SK-N-MC (cell line): ENCODE data around the gene ST6GAL1.

Experiments used
- DNase-seq: peaks from one replicate; pipeline ENCODE4 v3.0.0-alpha.2; 2011; ENCODE audit warnings: low read depth, low spot score
- H3K27ac ChIP-seq: fragments of 200-600 bp; sonication (generic); 2 replicates; pipeline ENCODE4 v1.5.1; 2016; ENCODE audit warnings: mixed run types
- H3K36me3 ChIP-seq: fragments of 200-600 bp; sonication (generic); 2 replicates; pipeline ENCODE4 v1.6.1; 2017; ENCODE audit warnings: antibody characterized with exemption, low read length, mixed read lengths; ENCODE audit not compliant: insufficient read depth
- H3K4me3 ChIP-seq: fragments of 200-600 bp; sonication (generic); 2 replicates; pipeline ENCODE4 v1.5.1; 2016
- H3K9ac ChIP-seq: fragments of 200-600 bp; sonication (generic); 2 replicates; pipeline ENCODE4 v1.8.0; 2017; ENCODE audit warnings: mixed run types, mixed read lengths; ENCODE audit not compliant: insufficient read length
- H3K9me3 ChIP-seq: fragments of 200-600 bp; sonication (generic); 2 replicates; pipeline ENCODE4 v1.6.1; 2017; ENCODE audit warnings: low read depth, mild to moderate bottlenecking, antibody characterized with exemption, low read length, moderate library complexity, mixed read lengths
- EZH2 ChIP-seq: fragments of 200-600 bp; sonication (generic); IDR thresholded peaks from one replicate; pipeline ENCODE4 v1.6.1; 2017; ENCODE audit warnings: antibody characterized with exemption
- FOXP2 ChIP-seq: optimal IDR thresholded peaks from 2 replicates; pipeline ENCODE3; 2011; ENCODE audit warnings: mild to moderate bottlenecking, moderate library complexity; ENCODE audit not compliant: insufficient read depth; ENCODE audit errors: extremely low read length, control extremely low read depth
- POLR2AphosphoS5 ChIP-seq: IDR thresholded peaks from 2 replicates; pipeline ENCODE4 v1.6.1; 2012; ENCODE audit warnings: mild to moderate bottlenecking, low read depth, low read length, borderline replicate concordance

Gene ST6GAL1

DNA sequence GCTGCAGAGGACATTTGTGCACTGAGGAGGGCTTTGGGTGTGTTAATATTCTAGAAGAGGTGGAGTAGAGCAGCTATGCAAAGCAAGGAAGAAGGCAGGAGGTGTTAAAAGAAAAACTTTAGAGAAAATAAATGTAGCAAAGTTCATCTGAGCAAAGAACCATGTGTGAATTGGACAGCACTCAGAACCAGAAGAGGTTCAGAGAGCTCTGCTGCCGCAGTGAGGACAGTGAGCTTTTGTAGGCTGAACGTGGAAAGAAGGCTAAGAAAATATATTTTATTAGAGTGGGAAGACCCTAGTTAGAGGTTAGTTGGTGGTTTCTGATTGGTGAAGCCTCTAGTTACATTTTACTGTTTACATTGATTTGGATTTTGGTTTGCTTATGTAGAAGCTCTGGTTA is 50.7 kb downstream of the ST6GAL1 start:
- no peak overlapping the region for H3K9ac ChIP-seq
- no peak overlapping the region for H3K27ac ChIP-seq
- DNase-seq: no peak
- H3K9me3 ChIP-seq: no peaks in the 10 kb centered on the region
- no peak overlapping the region for H3K4me3 ChIP-seq
- no peak for TF ChIP-seq POLR2AphosphoS5
- no peak for TF ChIP-seq FOXP2
- TF ChIP-seq EZH2: no peak
- H3K36me3 ChIP-seq: no peaks in the 10 kb centered on the region; the same call in 1 of the 2 replicates

DNA sequence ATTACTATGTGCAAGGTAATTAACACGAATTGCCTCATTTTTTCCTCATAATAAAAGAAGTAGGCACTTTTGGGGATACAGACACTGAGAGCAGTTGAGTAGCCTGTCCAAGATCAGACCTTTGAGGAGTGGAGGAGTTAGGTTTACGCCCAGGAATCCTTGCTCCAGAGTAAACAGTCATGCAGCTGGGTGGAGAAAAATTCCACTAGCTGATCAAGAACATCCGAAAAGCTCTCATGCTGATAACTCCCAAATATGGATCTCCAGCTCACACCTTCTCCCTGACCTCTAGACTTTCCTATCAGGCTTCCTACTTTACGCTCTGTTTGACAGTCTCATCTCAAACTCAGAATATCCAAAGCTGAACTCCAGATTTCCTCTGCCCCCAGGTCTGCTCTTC is 53.3 kb downstream of the ST6GAL1 start:
- TF ChIP-seq EZH2: no peak
- TF ChIP-seq FOXP2: no peak
- TF ChIP-seq POLR2AphosphoS5: no peak
- Histone ChIP-seq H3K36me3 (peaks cover 4% of the 10 kb centered on the region), H3K27ac (no peak overlapping the region), H3K9me3 (no peaks in the 10 kb centered on the region), H3K9ac (no peak overlapping the region), H3K4me3 (no peak overlapping the region)
- DNase-seq: no peak

DNA sequence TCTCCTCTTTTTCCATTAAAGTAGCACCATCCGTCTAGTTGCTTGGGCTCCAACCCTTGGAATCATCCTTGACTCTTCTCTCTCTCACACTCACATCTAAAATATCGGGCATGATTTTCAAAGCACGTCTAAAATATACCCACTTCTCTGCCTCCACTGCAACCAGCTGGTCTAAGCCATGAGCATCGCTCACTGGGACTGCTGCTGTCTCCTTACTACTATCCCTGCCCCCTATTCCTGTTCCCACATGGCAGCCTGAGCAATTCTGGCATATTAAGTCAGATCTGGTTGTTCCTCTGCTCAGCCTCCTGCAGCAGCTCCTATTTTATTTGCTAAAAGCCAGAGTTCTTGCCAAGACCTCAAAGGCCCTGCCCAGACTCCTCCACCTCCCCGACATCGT is 53.7 kb downstream of the ST6GAL1 start:
- Histone ChIP-seq H3K36me3 (peaks cover 4% of the 10 kb centered on the region), H3K9me3 (no peaks in the 10 kb centered on the region), H3K27ac (no peak overlapping the region), H3K4me3 (no peak overlapping the region), H3K9ac (no peak overlapping the region)
- no peak for TF ChIP-seq POLR2AphosphoS5
- no peak for TF ChIP-seq FOXP2
- no peak for TF ChIP-seq EZH2
- no peak for DNase-seq

DNA sequence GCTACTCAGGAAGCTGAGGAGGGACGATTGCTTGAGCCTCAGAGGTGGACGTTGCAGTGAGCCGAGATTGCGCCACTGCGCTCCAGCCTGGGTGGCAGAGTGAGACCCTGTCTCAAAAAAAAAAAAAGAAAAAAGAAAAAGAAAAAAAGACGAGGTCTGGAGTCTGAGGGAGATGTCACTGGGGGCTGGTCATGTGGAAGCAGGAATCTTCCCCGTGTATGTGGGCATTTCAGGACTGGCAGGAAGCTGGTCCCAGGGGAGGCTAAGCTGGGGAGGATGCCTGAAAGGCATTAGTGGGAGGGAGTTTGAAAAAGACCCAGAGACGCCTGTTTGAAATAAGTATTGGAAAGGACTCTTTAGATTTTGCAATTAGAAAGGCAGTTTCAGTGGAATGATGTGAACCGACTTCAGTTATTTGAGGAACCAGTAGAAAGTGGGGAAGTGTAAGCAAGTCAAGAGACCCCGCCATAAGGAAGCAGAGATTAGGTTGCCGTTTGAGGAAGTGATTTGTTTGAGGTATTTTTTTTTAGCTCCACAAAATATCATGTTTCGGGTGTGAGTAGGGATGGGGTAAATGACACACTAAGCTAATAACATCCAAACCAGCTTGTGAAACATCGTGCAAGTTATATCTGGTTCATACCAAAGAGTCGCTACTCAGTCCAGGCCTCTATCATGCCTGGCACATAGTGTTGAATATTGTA is 55.5 kb downstream of the ST6GAL1 start:
- Histone ChIP-seq H3K9me3 (no peaks in the 10 kb centered on the region), H3K9ac (no peak overlapping the region), H3K27ac (no peak overlapping the region; the same call in 1 of the 2 replicates), H3K4me3 (no peak overlapping the region), H3K36me3 (peaks cover 4% of the 10 kb centered on the region; the same call in 1 of the 2 replicates)
- DNase-seq: no peak
- no peak for TF ChIP-seq POLR2AphosphoS5
- no peak for TF ChIP-seq FOXP2

DNA sequence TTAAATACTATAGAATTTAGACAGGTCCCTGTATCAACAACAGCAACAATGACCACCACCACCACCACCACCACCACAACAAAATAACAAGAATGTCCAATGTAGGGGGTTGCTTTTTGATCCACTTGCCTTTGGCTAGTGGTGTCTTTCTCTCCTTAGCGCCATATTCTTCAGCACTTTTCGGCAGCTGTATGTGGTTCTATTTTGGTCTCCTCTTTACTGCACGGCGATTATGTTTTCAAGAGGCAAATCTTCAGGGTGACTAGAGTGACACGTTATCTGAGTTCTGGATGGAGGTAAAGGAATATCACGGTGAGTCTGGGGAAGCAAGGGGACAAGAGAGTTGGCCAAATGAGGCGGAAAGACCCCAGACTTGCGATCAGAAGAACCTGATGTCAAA is 56.1 kb downstream of the ST6GAL1 start:
- peak overlapping the region; percentile 66; the same call in 1 of the 2 replicates for H3K27ac ChIP-seq
- peaks cover 4% of the 10 kb centered on the region; the same call in 1 of the 2 replicates for H3K36me3 ChIP-seq
- H3K9me3 ChIP-seq: no peaks in the 10 kb centered on the region
- no peak overlapping the region for H3K4me3 ChIP-seq
- no peak for DNase-seq
- no peak overlapping the region for H3K9ac ChIP-seq
- TF ChIP-seq FOXP2 (no peak), EZH2 (no peak), POLR2AphosphoS5 (no peak)

- no peak overlapping the region for H3K4me3 ChIP-seq
- TF ChIP-seq EZH2 (no peak), POLR2AphosphoS5 (no peak), FOXP2 (no peak)
- H3K9me3 ChIP-seq: no peaks in the 10 kb centered on the region
- H3K9ac ChIP-seq: no peak overlapping the region
- DNase-seq: no peak
- peak overlapping the region; percentile 66 for H3K27ac ChIP-seq
- H3K36me3 ChIP-seq: peaks cover 4% of the 10 kb centered on the region; the same call in 1 of the 2 replicates
Observed at GRCh38 chr3:186986816-186987215, 56.5 kb downstream of the ST6GAL1 start.

GRCh38 chr3:186988806-186989205 is 58.5 kb downstream of the ST6GAL1 start:
- Histone ChIP-seq H3K9ac (no peak overlapping the region), H3K36me3 (peaks cover 4% of the 10 kb centered on the region; the same call in 1 of the 2 replicates), H3K9me3 (no peaks in the 10 kb centered on the region), H3K27ac (no peak overlapping the region), H3K4me3 (no peak overlapping the region)
- no peak for DNase-seq
- TF ChIP-seq FOXP2 (no peak), EZH2 (no peak), POLR2AphosphoS5 (no peak)

DNA sequence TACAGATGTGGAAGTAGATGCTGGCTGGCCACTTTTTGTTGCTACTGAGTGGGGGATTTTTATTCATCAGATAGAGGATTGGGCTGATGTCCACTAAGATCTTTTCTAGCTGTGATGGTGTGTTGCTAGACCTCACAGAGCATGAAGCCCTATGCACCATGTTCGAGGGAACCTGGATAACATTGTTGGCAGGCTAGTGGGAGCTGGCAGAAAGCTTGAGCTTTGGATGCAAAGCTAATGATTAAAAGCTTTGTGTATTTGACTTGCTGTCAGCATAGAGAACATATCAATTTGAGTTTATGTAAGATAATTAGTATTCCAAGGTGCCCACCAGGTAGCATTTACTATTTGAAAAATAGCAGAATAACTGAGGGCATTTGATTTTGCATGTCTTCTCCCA is 59.1 kb downstream of the ST6GAL1 start:
- no peak overlapping the region for H3K9ac ChIP-seq
- no peak overlapping the region for H3K27ac ChIP-seq

GRCh38 chr3:186990277-186990676 is 60.0 kb downstream of the ST6GAL1 start:
- Histone ChIP-seq H3K36me3 (peaks cover 4% of the 10 kb centered on the region; the same call in 1 of the 2 replicates), H3K9ac (no peak overlapping the region), H3K4me3 (no peak overlapping the region), H3K27ac (no peak overlapping the region), H3K9me3 (no peaks in the 10 kb centered on the region)
- TF ChIP-seq POLR2AphosphoS5: no peak
- TF ChIP-seq EZH2: no peak
- TF ChIP-seq FOXP2: no peak
- DNase-seq: no peak

More for the DNA sequence above, 59.1 kb downstream of the ST6GAL1 start:
- H3K9me3 ChIP-seq: no peaks in the 10 kb centered on the region
- no peak for DNase-seq
- peaks cover 4% of the 10 kb centered on the region; the same call in 1 of the 2 replicates for H3K36me3 ChIP-seq
- TF ChIP-seq FOXP2 (no peak), POLR2AphosphoS5 (no peak), EZH2 (no peak)
- no peak overlapping the region for H3K4me3 ChIP-seq
